ENCODE measurements around the gene ZBTB49.
A peak's percentile ranks its signal among the peaks of the same experiment; 100 is the strongest.
"Not testable (repeated sequence)": the region's sequence is repeated elsewhere in the genome, so short reads cannot be mapped to it uniquely, and the experiment has no call there.

ZBTB49 gene, protein sequence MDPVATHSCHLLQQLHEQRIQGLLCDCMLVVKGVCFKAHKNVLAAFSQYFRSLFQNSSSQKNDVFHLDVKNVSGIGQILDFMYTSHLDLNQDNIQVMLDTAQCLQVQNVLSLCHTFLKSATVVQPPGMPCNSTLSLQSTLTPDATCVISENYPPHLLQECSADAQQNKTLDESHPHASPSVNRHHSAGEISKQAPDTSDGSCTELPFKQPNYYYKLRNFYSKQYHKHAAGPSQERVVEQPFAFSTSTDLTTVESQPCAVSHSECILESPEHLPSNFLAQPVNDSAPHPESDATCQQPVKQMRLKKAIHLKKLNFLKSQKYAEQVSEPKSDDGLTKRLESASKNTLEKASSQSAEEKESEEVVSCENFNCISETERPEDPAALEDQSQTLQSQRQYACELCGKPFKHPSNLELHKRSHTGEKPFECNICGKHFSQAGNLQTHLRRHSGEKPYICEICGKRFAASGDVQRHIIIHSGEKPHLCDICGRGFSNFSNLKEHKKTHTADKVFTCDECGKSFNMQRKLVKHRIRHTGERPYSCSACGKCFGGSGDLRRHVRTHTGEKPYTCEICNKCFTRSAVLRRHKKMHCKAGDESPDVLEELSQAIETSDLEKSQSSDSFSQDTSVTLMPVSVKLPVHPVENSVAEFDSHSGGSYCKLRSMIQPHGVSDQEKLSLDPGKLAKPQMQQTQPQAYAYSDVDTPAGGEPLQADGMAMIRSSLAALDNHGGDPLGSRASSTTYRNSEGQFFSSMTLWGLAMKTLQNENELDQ

GRCh38 chr4:4289941-4290850 lies at the start of gene ZBTB49, which contains the start of gene LYAR:
ZBTB49 (plus strand) TSS chr4:4290251; CDS start chr4:4299946, 9,695 bp downstream.
LYAR (minus strand) TSS chr4:4290154; CDS start chr4:4283742, 6,412 bp downstream.
- DNase-seq, result peak; percentile 98

- DNase-seq, result no peak
These were observed 44.9 kb upstream of the ZBTB49 start for GRCh38 chr4:4245172-4245571.

DNA sequence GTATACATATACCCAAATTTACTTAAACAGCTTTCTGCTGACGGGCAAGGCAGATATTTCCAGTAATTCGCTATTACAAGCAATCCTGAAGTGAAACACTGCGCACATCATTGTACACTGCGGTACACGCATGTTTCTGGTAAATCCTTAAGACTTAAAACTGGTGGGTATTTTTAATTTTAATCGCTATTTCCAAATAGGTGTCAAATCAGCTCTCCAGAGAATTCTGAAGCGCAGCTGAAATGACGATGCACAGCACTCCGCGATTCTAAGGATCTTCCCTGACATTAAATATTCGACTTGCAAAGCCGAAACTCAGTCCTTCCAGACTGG lies 42.4 kb upstream of the ZBTB49 start:
- DNase-seq, result no peak

DNA sequence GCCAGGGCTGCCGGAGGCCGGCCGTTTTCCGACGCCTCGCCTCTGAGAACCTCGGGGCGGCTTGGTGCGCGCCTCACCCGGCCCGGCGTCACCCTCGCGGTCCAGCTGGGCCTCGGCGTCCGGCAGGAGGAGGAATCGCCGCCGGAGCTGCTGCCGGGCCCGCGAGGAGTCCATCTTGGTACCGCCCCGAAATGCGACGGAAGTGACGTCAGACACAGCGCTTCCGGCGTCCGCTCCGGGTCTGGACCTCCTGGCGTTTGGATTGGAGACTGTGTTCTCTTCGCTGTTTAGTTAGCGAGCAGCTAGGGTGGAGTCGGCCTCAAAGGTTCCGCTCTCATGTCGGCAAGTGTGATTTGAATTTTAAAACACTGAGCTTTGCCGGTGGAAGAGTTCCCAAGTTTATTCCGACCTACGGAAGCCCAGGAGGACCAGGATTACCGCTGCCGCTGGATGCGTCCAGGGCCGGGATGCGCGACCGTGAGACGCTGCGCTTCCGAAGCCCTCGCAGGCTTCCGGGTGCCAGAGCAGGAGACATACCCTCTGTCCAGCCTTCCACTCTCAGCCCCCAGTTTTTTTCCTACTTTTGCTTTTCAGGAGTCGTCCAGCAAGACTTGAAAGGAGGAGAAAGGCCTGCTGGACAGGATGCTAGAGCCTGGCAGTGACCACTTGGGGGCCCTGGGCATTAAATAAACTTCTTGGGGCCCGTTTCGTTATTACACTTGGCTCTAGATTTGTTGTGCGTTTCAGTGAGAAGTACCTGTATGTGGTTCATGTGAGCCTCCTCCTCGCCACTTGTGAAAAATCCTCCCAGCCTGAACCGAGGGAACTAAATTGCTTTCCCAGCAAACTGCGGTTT lies 41.8 kb upstream of the ZBTB49 start, which contains the start of gene TMEM128:
TSS of gene TMEM128 (minus strand) at position 195 of the 856 bp plus-strand sequence. CDS start at position 174, 21 bp downstream.
- DNase-seq, result peak; percentile 95

GRCh38 chr4:4248885-4249203 lies 41.2 kb upstream of the ZBTB49 start:
- no peak for DNase-seq

DNA sequence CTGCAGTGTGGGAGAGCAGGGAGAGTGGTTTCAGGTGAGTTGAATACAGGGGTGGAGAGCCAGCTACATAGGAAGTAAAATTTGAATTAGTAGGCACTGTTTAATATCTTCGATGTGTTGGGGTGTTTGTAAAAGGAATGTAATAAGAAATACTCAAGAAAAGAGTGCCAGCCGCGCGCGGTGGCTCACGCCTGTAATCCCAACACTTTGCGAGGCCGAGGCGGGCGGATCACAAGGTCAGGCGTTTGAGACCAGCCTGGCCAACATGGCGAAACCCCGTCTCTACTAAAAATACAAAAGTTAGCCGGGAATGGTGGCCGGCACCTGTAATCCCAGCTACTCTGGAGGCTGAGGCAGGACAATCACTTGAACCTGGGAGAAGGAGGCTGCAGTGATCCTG lies 40.7 kb upstream of the ZBTB49 start:
- not testable (repeated sequence) for DNase-seq

GRCh38 chr4:4249866-4250265 lies 40.2 kb upstream of the ZBTB49 start:
- DNase-seq, result no peak

- DNase-seq, result no peak
These were observed 35.9 kb upstream of the ZBTB49 start for GRCh38 chr4:4254199-4254598.

- no peak for DNase-seq
These were observed 35.4 kb upstream of the ZBTB49 start for GRCh38 chr4:4254666-4255065.

- DNase-seq, result no peak
These were observed 33.3 kb upstream of the ZBTB49 start for GRCh38 chr4:4256799-4257198.

DNA sequence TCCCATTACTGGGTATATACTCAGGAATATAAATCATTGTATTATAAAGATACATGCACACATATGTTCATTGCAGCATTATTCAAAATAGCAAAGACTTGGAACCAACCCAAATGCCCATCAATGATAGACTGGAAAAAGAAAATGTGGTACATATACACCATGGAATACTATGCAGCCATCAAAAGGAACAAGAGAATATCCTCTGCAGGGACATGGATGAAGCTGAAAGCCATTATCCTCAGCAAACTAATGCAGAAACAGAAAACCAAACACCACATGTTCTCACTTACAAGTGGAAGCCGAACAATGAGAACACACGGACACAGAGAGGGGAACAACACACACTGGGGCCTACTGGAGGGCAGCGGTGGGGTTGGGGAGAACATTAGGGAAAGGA lies 32.3 kb upstream of the ZBTB49 start:
- DNase-seq, result not testable (repeated sequence)

- no peak for DNase-seq
These were observed 30.5 kb upstream of the ZBTB49 start for GRCh38 chr4:4259484-4260100.

DNA sequence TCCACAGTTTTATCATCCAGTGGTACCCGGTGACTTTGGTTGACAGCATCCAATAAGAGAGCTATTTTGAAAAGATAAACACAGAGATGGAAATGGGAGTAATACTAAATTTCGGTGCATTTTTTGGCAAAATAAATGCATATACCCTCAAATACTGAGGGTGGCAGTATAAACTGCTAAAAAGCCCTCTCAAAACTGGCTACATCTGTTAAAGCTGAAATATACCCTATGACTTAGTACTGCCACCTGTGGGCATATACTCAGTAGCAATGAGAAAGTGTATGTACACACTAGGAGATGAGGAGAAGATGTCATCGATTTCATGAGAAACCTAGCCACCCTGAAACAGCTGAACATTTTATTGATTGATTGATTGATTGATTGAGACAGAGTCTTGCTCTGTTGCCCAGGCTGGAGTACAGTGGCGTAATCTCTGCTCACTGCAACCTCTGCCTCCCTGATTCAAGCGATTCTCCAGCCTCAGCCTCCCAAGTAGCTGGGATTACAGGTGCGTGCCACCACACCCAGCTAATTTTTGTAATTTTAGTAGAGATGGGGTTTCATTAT lies 29.8 kb upstream of the ZBTB49 start:
- no peak for DNase-seq

DNA sequence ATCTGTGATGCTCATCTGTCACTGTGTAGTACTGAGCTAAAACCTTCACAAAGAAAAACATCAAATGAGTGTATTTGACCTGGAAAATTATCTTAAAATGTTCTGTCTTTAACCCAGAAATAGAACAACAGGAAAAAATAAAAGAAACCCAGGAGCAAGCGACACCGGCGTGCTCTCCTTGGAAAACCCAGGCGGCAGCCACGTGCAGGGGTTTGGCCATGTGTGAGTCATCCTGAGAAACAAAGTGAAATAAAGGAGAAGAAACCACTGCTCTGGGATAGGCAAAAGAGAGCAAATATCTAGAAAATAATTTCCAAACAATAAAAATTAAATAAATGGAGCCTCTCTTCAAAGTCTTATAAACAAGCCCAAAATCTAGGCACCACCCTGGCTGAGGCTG lies 22.1 kb upstream of the ZBTB49 start:
- DNase-seq, result no peak

GRCh38 chr4:4268776-4269175 lies 21.3 kb upstream of the ZBTB49 start:
- DNase-seq, result no peak

GRCh38 chr4:4269331-4269731 lies 20.7 kb upstream of the ZBTB49 start:
- peak; percentile 10 for DNase-seq

- DNase-seq, result peak; percentile 20
These were observed 20.2 kb upstream of the ZBTB49 start for GRCh38 chr4:4269856-4270255.

DNA sequence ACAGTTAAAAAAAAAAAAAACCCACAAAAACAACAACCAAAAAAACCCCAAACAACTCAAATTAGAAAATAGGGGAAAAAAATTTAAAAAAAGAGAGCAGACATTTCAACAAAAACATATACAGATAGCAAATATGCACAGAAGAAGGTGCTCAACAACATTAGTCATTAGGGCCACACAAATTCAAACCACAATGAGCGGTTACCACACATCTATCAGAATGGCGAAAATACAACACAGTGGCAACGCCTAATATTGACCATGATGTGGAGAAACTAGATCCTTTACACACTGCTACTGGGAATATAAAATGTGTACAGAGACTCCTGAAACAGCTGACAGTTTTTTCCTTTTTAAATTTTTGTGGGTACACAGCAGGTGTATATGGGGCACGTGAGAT lies 19.5 kb upstream of the ZBTB49 start:
- no peak for DNase-seq

DNA sequence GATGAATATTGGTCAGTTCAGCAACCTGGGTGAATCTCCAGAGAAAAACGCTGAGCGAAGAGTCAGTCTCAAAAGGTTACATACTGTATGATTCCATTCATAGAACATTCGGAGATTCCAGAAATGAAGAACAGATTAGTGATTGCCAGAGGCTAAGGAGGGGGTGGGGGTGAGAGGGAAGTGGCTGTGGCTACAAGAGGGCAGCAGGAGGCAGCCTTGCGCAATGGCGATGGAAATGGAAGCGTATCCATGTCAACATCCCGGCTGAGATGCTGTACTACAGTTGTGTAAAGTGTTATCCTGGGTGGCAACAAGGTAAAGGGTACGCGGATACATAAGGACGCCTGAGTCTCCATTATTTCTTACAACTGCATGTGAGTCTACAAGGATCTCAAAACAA lies 18.1 kb upstream of the ZBTB49 start:
- no peak for DNase-seq

- DNase-seq, result no peak
These were observed 15.8 kb upstream of the ZBTB49 start for GRCh38 chr4:4274226-4274625.

DNA sequence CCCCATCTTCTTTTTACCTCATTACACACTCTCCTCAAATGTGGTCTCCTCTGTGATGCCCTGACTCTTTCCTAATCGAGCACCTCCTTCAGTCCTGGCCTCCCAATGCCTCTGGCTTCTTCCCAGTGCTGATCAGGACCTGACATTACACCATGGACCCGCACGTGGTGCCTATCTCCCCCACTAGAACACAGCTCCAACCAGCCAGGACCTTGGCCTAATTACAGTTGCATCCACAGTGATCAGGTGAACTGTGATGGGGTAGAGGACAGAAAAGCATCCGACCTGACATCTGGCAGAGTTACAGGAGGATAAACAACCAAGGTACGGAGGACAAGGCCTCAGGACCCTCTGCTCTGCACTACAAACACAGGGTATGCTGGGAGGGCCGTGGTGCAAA lies 12.5 kb upstream of the ZBTB49 start:
- no peak for DNase-seq
